Brain pericyte (primary cell): ENCODE results near the gene KLHL29.

ENCODE experiments used
- DNase-seq: peaks from one replicate; pipeline ENCODE4 v3.0.0-alpha.2; 2012; ENCODE audit warnings: low read depth, low spot score

Gene KLHL29

DNA sequence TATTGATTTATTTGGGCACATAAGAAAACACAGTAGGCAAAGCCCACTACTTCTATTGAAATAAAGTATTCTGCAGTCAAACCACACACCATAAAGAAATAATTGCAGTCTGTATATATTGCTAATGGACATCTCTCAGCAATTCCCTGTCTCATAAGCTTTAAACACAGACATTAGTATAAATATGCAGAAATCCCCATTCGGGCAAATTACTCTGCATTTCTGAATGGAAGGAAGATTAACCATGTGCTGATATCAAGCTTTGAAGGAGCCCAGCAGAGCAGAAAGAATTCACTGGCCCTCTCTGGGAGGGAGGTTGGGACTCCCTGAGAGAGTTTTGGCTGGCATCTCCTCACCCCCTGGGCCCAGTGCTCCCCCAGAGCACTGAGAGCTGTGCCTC lies 272.4 kb downstream of the KLHL29 start:
- DNase-seq = no peak

DNA sequence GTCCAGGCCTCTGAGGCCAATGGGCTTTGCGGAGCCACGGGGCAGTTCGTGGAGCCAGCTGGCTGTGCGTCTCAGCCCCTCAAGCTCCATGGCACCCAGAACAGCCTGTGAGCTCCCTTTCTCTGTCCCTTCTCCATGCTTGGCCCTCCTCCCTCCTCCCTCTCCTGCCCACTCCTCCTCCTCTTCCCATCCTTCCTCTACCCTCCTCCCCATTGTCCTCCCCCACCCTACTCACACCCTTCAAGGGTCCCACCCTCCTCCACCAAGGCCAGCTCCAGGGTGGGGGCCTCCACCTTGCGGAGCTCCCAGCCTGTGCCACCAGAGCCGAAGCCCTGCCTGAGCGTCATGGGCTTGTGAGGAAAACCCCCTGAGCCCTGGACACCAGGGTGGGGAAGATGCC lies 273.0 kb downstream of the KLHL29 start:
- no peak for DNase-seq

DNA sequence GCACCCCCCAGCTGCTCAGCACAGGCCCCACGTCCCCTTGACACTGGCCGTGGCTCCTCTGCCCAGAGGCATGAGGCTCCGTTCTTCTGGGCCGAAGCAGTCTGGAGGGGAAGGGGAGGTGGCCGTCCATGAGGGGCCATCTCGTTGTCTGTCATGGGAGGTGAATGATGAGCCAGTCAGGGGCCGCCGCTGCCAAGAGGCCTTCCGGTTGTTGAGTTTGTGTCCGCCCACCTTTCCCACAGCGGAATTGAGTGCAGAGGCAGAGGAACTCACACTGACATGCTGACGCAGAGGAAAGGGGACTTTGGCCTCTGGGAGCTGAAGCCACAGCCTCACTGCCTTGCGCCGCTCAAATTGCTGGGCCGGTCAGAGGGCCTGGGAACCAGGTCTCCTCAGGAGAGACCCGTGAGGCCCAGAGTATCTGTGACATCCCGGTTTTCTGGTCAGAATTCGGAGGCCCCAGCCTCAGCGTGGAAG lies 273.5 kb downstream of the KLHL29 start:
- DNase-seq = peak; percentile 26

- DNase-seq = no peak
Measured at GRCh38 chr2:23659328-23659727, 274.3 kb downstream of the KLHL29 start.

DNA sequence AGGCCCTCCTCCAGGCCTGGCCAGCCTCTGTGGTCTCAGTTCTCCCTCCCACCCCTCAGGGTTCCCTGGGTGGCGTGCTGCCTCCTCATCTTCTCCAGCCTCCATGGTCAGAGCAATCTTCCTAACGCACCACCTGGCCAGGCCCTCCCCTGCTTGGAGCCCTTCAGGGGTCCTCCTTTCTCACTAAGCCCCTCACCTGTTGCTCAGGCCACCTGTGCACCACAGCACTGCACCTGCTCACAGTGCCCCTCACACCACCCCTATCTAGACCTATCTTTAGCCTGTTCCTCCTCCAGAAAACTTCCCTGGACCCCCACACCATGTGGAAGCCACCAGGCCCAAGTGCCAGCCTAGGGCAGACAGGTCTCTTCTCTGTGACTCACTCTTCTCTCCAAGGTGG lies 274.8 kb downstream of the KLHL29 start:
- no peak for DNase-seq

GRCh38 chr2:23660237-23660636 lies 275.3 kb downstream of the KLHL29 start:
- DNase-seq = no peak

- no peak for DNase-seq
Measured at GRCh38 chr2:23661276-23662050, 276.5 kb downstream of the KLHL29 start.

DNA sequence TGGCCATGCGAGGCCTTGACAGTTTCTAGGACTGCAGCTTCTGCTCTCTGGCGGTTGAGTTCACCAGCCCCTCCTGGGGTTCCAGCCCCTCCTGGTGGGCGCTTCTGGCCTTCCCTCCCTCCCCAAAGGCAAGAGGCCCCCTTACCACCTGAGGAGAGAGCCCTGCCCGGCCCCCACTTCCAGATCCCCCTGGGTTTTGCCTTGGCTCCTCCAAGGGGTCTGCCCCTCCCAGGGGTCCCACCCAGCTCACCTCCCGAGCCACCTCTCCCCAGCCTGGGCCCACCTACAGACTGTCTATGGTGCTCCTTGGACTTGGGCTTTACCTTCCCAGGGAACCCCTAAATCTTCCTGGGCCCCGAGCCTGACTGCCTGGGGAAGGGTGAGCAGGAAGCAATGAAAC lies 277.5 kb downstream of the KLHL29 start:
- no peak for DNase-seq

DNA sequence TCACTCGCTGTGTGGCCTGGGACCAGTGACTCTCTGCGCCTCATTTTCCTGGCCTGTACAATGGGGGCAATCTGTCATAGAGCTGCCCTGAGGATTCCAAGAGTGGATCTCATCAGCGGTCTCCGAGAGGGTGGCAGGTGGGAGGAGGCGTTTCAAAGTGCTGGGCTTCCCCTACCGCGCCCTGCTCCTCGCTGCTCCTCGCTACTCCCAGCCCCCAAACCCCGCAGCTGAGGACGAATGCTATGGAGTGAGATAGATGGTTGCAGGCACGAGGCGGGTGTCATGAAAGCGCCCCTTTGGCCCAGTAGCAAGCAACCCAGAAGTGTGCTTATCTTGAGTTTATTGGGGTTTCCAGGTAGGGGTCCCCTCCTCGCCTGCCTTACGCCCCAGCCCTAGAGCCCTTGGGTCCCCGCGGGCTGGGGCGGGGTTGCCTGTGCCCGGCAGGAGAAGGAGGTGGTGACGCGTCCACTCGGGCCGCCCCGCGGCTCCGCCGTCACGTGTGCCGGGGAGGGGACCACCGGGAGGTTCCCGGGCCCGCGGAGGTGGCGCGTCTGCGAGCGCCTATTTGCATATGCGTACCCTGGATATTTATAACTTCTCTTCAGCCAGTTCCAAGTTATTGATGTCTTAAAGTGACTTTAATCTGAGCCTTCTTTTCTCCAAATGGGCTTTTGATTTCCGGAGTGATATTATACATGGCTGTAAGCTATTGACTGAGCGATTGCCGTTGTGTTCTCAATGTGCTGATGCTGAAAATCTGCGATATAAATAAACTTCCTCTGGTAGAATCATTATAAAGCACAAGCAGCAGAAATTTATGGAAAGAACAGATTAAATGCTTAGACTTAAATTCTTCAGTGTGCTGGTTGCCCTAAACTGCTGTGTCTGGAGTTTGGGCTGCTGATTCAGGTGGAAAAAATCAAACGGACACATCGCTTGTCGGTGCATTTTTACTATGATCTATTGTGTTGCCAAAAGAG lies 278.3 kb downstream of the KLHL29 start:
- no peak for DNase-seq

DNA sequence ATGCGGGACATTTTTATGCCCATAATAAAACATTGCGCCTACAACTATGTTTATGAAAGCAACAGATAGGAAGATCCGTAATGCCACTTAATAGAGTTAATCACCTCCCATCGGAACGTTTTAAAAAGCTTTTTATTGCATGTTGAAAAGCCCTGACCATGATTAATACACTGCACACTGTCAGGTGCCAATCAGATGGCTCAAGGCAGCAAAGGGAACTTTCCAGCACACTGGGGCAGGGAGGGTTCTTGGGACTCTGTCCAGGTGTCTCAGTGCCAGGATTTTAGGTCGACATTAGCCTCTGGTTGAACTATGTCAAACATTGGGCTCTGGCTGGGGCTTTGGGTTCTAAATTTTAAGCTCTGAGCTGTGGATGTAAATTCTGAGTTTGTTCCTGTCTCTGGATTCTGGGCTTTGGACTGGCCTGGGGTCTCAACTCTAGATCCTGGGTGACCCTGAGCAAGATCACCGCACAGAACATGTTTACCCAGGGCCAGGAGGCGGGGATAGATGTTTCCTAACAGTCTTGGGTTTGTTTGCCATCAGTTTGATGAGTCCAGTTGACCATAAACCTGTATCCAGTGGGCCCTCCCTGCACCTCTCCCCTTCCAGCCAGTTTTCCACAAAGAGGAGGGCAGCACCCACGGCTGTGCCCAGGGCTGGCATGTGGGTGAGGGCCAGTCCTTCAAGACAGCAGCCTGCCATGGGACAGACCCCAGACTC lies 279.2 kb downstream of the KLHL29 start:
- no peak for DNase-seq

DNA sequence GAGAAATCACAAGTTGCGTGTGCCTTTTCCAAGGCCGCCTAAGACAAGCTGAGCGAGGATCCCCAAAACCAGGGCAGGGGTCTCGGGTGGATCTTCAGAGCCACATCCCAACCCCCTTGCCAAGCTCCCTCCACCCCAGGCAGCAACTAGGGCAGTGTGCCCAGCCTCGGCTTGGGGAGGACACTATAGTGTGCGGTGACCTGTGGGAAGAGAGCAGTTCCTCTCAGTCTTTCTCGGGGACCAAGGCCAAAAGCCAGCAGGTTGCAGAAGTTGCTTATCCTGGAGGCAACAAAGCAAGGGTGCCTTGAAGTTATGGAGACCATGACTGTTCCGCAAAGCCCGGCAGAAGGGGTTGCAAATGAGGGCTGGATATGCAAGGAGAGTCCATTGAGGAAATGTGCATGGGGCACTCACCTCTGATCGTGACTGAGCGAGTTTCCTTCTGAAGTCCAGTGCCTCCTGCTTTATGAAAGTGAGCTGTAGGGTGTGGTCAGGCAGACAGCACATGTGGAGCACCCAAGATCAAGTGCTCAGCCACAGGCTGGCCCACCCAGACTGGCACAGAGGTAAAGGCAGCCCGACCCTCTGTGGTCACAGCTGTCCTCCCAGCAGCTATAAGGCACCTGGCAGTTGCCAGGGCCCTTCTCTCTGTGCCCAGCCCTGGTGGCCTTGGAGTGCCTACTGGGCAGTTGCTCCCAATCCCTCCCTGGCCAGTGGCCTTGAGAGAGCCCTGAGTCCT lies 281.4 kb downstream of the KLHL29 start:
- DNase-seq = no peak

GRCh38 chr2:23666980-23667357 lies 282.0 kb downstream of the KLHL29 start:
- no peak for DNase-seq

DNA sequence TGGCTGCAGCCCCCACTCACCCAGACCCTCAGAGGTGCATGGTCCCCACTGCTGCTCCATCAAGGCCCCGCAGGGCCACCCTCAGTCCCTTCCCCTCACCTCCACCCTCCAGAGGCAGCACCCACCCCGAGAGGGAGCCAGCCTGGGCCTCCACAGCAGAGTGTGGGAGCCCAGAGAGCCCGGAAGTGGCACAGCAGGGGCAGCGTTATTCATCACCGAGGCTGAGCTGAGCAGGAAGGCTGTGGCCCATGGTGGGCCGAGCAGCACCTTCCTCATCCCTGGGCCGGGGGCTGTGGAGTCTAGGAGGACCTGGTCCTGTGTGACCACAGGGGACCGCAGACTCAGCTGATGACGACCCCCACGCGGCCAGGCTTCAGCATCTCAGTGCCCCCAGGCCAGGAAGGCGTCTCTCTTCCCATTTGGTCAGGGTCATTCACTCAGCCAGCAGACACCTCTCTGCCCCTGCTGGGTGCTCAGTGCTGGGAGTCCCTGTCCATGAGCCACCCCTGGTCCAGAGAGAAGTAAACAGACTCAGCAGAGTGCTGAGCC lies 283.9 kb downstream of the KLHL29 start:
- no peak for DNase-seq

GRCh38 chr2:23669413-23670244 lies 284.6 kb downstream of the KLHL29 start:
- DNase-seq = no peak

DNA sequence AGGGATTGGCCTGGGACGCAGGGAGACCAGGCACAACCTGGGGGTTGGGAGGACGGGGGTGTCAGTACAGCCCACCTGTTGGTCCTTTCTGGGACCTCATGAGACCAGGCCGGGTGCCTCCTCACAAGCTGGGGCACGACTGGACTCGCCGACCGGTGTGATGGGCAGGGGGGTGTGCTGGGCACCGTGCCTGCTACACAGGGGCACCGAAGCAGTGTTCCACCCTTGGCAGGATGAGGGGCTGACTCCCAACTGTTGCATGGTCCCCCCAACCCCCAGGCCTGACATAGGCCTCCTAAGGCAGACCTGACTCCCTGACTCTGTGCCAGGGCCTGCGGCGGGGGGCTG lies 285.2 kb downstream of the KLHL29 start:
- no peak for DNase-seq

DNA sequence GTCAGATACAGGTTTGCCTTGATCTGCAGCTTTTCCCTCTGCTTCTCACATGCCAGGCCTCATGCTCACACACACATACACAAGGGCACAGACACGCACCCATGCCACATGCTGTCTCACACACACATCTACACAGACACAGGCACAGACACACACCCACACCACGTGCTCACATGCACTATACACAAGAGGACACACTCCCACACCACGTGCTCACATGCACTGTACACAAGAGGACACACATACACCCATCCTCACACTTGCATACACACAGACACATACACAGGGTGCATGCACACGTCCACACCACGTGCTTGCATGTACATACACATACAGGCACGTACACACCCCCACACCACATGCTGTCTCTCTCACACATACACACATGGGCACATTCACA lies 288.1 kb downstream of the KLHL29 start:
- DNase-seq = no peak

- no peak for DNase-seq
Measured at GRCh38 chr2:23673830-23674679, 289.1 kb downstream of the KLHL29 start.

DNA sequence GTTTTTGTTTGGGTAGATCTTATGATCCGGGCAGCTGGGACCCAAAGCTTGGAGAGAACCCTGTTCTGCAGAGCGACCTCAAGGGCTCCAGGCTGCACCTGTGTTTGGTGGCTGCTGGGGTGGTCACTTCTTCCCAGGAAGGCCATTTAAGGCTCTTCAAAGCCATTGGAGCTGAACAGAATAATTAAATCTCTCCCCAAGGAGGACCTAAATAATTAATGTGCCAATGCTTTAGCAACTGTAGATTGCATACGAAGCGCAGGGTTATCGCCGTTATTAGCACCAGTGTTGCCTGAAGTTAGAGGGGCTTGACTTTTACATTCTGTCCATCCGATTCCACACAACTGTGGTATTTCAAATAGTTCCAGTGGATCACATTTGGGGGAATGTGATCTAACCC lies 290.5 kb downstream of the KLHL29 start:
- no peak for DNase-seq

GRCh38 chr2:23677836-23678235 lies 292.9 kb downstream of the KLHL29 start:
- no peak for DNase-seq
